Posterior vena cava (tissue), 2 donors: ENCODE results near the gene POPDC3. TPM values are rescaled to one million over a fixed set of nuclear protein-coding genes. Genes with fewer than 3 reads are reported as not detected.

Source experiments
- DNase-seq: peaks from one replicate; pipeline ENCODE4 v3.0.0-alpha.2; 2020; ENCODE audit warnings: low spot score
- intact Hi-C, 2 donors: fragments of 100-400 bp; cut with DNase I; formaldehyde crosslinking; loops; one replicate each; pipeline versions ENCODE4 v1.14.1 to v1.14.2; 2022 to 2023
- total RNA-seq, 2 donors: library from RNA; stranded (reverse); fragmentation: NEBNext Ultra II Directional; extraction: Animal tissue kit (Norgen Biotek cat#: 25700); gene quantifications; one replicate each; pipeline ENCODE4 v1.2.1, GENCODE V29; 2021
- donor health status: DM: yes; HTN: yes; CAD: no.
- donor health status: DM: yes; HTN: yes; CAD: no.

The POPDC3 gene
- total RNA-seq, 2 donors from 2014 or later, result not detected

DNA sequence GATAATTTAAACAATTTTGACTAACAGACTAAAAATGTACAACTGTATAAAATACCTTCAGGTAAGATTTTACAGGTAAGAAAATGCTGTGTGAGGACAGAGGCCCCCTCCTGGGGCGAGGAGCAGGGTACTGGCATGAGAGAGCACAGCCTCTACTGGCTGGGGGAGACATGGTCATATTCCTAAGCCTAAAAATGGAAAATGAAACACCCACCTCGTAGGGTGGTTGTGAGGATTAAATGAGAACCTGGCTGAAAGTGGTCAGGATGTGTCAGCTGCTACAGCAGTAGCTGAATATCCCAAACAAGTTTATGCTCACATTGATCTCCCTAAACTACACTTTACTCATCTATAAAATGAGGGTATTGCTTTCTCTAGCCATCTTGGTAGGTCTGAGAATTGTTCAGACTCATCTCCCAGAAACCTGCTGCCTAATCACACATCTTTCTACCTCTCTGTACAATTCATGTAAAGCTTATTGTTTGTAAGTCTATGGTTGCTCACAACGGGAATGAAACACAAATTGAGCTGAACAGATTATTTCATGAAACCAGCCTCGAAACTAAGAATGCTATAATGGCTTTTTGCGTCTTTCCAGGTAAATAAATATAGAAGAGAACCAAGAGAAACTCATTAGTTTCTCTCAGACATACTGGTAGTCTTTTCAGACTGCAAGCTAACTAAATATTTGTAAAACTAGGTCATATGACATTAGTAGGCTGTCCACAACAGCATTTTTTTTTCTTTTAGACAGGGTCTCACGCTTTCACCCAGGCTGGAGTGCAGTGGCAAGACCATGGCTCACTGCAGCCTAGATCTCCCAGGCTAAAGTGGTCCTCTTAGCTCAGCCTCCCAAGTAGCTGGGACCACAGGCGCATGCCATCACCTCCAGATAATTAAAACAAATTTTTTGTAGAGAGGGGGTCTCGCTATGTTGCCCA is 69.6 kb downstream of the POPDC3 start:
- DNase-seq, result no peak
- intact Hi-C loops, result no loop called here

DNA sequence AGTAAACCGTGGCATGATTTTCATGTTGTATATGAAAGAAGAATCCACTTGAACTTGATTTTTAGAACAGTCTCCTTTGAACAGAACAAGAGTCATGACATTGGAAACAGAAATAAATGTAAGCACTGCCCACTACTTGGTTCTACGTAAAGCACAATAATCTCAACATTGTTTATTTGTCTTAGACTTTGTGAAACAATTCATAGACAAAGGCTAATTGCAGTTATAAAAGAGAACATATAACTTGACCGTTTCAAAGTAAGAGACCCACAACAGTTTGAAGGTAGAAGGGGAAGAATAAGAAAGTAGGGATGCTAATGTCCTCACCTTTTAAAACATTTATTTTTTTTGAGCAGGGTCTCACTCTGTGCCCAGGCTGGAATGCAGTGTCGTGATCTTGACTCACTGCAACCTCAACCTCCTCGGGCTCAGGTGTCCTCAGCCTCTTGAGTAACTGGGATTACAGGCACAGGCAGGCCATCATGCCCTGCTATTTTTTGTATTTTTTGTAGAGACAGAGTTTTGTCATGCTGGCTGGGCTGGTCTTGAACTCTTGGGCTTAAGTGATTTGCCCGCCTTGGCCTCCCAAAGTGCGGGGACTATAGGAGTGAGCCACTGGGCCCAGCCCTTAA is 71.1 kb downstream of the POPDC3 start:
- DNase-seq, result no peak
- intact Hi-C loops, result no loop called here

Other genes starting within 250 kb of the POPDC3 start
- gene LIN28B, start 222.9 kb downstream of the POPDC3 start, total RNA-seq, result not detected
- gene PREP, start 223.1 kb upstream of the POPDC3 start, total RNA-seq, result 10 to 100 TPM; 20.5 to 21.2 TPM